KMS-11 (cell line): Measurements from ENCODE around the gene ZSWIM7.

Experiments
- H2AFZ ChIP-seq: fragments of 200-600 bp; sonication (generic); 2 replicates; pipeline ENCODE4 v1.6.1; 2016; ENCODE audit warnings: antibody characterized with exemption, mixed run types, low read depth
- H3K27ac ChIP-seq: fragments of 200-600 bp; sonication (generic); 2 replicates; pipeline ENCODE4 v1.6.1; 2016; ENCODE audit warnings: mild to moderate bottlenecking, mixed run types
- H3K27me3 ChIP-seq: fragments of 200-600 bp; sonication (generic); 2 replicates; pipeline ENCODE4 v1.6.1; 2017; ENCODE audit warnings: mild to moderate bottlenecking, low read depth, mixed run types, moderate library complexity; ENCODE audit not compliant: insufficient read depth
- H3K36me3 ChIP-seq: fragments of 200-600 bp; sonication (generic); 2 replicates; pipeline ENCODE4 v1.6.1; 2017; ENCODE audit warnings: mild to moderate bottlenecking, mixed run types; ENCODE audit not compliant: insufficient read depth
- H3K4me1 ChIP-seq: fragments of 200-600 bp; sonication (generic); 2 replicates; pipeline ENCODE4 v1.6.1; 2016; ENCODE audit warnings: mild to moderate bottlenecking, low read depth, mixed run types; ENCODE audit not compliant: poor library complexity, severe bottlenecking
- H3K4me2 ChIP-seq: fragments of 200-600 bp; sonication (generic); 2 replicates; pipeline ENCODE4 v1.7.0; 2016; ENCODE audit warnings: mild to moderate bottlenecking, mixed run types
- H3K4me3 ChIP-seq: fragments of 200-600 bp; sonication (generic); IDR thresholded peaks from 2 replicates; pipeline ENCODE4 v1.6.1; 2017; ENCODE audit warnings: low read depth, low read length, mixed read lengths; ENCODE audit not compliant: insufficient read depth
- H3K79me2 ChIP-seq: fragments of 200-600 bp; sonication (generic); 2 replicates; pipeline ENCODE4 v1.6.1; 2016; ENCODE audit warnings: low read depth, mixed run types; ENCODE audit not compliant: insufficient read depth
- H3K9ac ChIP-seq: fragments of 200-600 bp; sonication (generic); 2 replicates; pipeline ENCODE4 v1.6.1; 2016; ENCODE audit warnings: mild to moderate bottlenecking, mixed run types
- H4K20me1 ChIP-seq: fragments of 200-600 bp; sonication (generic); 2 replicates; pipeline ENCODE4 v1.6.1; 2016; ENCODE audit warnings: mild to moderate bottlenecking, mixed run types; ENCODE audit not compliant: insufficient read depth
- TF ChIP-seq, protein P1 (sequence below): fragments of 200-600 bp; sonication (generic); conservative IDR thresholded peaks from 2 replicates; pipeline ENCODE4 v1.6.1; 2017; ENCODE audit warnings: low read depth, mild to moderate bottlenecking, antibody characterized with exemption, low read length, moderate library complexity, mixed read lengths

Gene ZSWIM7

DNA sequence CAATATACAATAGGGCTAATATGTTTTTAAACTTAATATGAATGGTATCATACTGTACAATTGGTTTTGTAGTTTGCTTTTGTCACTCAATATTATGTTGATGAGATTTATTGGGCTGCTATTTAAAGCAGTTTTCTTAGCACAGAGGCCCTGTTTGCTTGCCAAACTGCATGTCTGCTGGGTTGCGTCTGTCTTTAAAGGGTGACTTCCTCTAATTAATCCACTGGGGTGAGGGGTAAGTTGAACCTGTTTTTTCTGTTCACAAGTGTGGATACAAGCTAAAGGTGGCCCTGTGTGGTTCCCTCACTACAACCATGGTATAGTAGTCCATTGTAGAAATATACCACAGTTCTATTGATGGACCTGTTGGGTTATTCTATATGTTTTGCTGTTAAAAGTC, 19.8 kb upstream of the ZSWIM7 start:
- no peaks in the 10 kb centered on the region for H3K27me3 ChIP-seq
- H3K36me3 ChIP-seq = no peaks in the 10 kb centered on the region
- no peak overlapping the region for H3K27ac ChIP-seq
- no peaks in the 10 kb centered on the region for H4K20me1 ChIP-seq
- TF ChIP-seq, protein P1, sequence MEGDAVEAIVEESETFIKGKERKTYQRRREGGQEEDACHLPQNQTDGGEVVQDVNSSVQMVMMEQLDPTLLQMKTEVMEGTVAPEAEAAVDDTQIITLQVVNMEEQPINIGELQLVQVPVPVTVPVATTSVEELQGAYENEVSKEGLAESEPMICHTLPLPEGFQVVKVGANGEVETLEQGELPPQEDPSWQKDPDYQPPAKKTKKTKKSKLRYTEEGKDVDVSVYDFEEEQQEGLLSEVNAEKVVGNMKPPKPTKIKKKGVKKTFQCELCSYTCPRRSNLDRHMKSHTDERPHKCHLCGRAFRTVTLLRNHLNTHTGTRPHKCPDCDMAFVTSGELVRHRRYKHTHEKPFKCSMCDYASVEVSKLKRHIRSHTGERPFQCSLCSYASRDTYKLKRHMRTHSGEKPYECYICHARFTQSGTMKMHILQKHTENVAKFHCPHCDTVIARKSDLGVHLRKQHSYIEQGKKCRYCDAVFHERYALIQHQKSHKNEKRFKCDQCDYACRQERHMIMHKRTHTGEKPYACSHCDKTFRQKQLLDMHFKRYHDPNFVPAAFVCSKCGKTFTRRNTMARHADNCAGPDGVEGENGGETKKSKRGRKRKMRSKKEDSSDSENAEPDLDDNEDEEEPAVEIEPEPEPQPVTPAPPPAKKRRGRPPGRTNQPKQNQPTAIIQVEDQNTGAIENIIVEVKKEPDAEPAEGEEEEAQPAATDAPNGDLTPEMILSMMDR = no peak
- no peaks in the 10 kb centered on the region for H3K4me1 ChIP-seq
- no peak overlapping the region for H2AFZ ChIP-seq
- H3K9ac ChIP-seq = no peak overlapping the region
- H3K79me2 ChIP-seq = no peaks in the 10 kb centered on the region
- no peak overlapping the region for H3K4me2 ChIP-seq
- H3K4me3 ChIP-seq = no peak overlapping the region

DNA sequence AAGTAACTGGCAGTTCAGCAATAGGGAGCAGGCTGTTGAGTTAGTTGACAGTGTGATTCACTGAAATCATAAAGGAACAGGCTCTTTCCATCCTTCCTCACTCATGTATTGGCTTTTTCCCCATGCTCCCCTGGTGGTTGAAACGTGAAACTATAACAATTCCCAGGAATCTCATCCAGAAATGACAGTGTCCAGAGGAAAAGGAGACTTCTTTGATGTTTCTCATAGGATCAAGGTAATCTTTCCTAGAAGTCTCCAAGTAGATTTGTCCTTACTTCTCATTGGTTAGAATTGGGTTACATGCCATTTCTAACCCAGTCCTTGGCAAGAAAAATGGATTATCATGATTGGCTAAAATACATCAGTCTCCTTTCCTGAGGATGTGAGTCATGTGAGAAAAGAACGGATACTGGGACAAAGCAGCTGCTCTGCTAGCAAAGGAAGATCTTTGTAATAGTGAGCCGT, 14.5 kb upstream of the ZSWIM7 start:
- Histone ChIP-seq H3K9ac (no peak overlapping the region), H3K4me2 (no peak overlapping the region), H4K20me1 (no peaks in the 10 kb centered on the region), H3K36me3 (no peaks in the 10 kb centered on the region), H3K4me1 (no peaks in the 10 kb centered on the region), H2AFZ (no peak overlapping the region), H3K4me3 (no peak overlapping the region), H3K27ac (no peak overlapping the region), H3K27me3 (no peaks in the 10 kb centered on the region), H3K79me2 (no peaks in the 10 kb centered on the region)
- TF ChIP-seq, protein P1 = no peak

- no peak overlapping the region for H3K27ac ChIP-seq
- no peaks in the 10 kb centered on the region for H3K4me1 ChIP-seq
- H2AFZ ChIP-seq = no peak overlapping the region
- no peaks in the 10 kb centered on the region for H3K27me3 ChIP-seq
- TF ChIP-seq, protein P1 = no peak
- no peak overlapping the region for H3K4me2 ChIP-seq
- H3K36me3 ChIP-seq = no peaks in the 10 kb centered on the region
- H3K9ac ChIP-seq = no peak overlapping the region
- H4K20me1 ChIP-seq = no peaks in the 10 kb centered on the region
- no peaks in the 10 kb centered on the region for H3K79me2 ChIP-seq
- no peak overlapping the region for H3K4me3 ChIP-seq
These were observed 7.9 kb upstream of the ZSWIM7 start for GRCh38 chr17:16007439-16007838.

- H3K79me2 ChIP-seq = no peaks in the 10 kb centered on the region
- TF ChIP-seq, protein P1 = no peak
- H3K9ac ChIP-seq = no peak overlapping the region
These were observed 6.1 kb upstream of the ZSWIM7 start for GRCh38 chr17:16005636-16006035.

More at GRCh38 chr17:16005636-16006035, 6.1 kb upstream of the ZSWIM7 start:
- Histone ChIP-seq H3K4me3 (no peak overlapping the region), H3K27ac (no peak overlapping the region), H3K4me1 (no peaks in the 10 kb centered on the region), H3K4me2 (no peak overlapping the region), H3K27me3 (no peaks in the 10 kb centered on the region), H4K20me1 (no peaks in the 10 kb centered on the region), H3K36me3 (no peaks in the 10 kb centered on the region), H2AFZ (no peak overlapping the region)
